Measurements from ENCODE around the gene ACVR1C. TPM values are rescaled to one million over a fixed set of nuclear protein-coding genes. Genes with fewer than 3 reads are reported as not detected.

Gene ACVR1C
- total RNA-seq, 1 experiment from 2014 or later: 1.2 TPM

GRCh38 chr2:157592374-157592773 lies 36.3 kb downstream of the ACVR1C start:
- H3K4me3 Mint-ChIP-seq: no peak overlapping the region
- H3K4me1 Mint-ChIP-seq: peaks cover 4% of the 10 kb centered on the region
- TF ChIP-seq FOXJ3 (CRISPR knock-in tag; IDR thresholded peaks at IDR 0.05; ENCODE audit: borderline replicate concordance) (no peak), ZNF532 (CRISPR knock-in tag; IDR thresholded peaks at IDR 0.05; ENCODE audit: borderline replicate concordance) (no peak), PREB (CRISPR knock-in tag; IDR thresholded peaks at IDR 0.05; ENCODE audit: borderline replicate concordance) (no peak), ZNF263 (CRISPR knock-in tag; IDR thresholded peaks at IDR 0.05; ENCODE audit: low read depth) (no peak), NR1H2 (CRISPR knock-in tag; IDR thresholded peaks at IDR 0.05) (no peak), PRRX2 (CRISPR knock-in tag; IDR thresholded peaks at IDR 0.05) (no peak), TEAD4 (CRISPR knock-in tag; IDR thresholded peaks at IDR 0.05) (no peak), CTCF (IDR thresholded peaks at IDR 0.05) (no peak), ERG (CRISPR knock-in tag; IDR thresholded peaks at IDR 0.05) (no peak), ZNF396 (CRISPR knock-in tag; IDR thresholded peaks at IDR 0.05; ENCODE audit: borderline replicate concordance) (no peak), FOXP4 (CRISPR knock-in tag; IDR thresholded peaks at IDR 0.05) (no peak), AR (CRISPR knock-in tag; IDR thresholded peaks at IDR 0.05) (no peak), USF1 (CRISPR knock-in tag; IDR thresholded peaks at IDR 0.05) (no peak), NFATC4 (CRISPR knock-in tag; IDR thresholded peaks at IDR 0.05) (no peak), HMGA2 (CRISPR knock-in tag; IDR thresholded peaks at IDR 0.05) (no peak), GABPB1 (CRISPR knock-in tag; IDR thresholded peaks at IDR 0.05) (no peak), ZNF219 (CRISPR knock-in tag; IDR thresholded peaks at IDR 0.05; ENCODE audit: borderline replicate concordance) (no peak), SOX15 (CRISPR knock-in tag; IDR thresholded peaks at IDR 0.05) (no peak), JAZF1 (CRISPR knock-in tag; IDR thresholded peaks at IDR 0.05) (no peak)
- no peak overlapping the region for H3K27ac Mint-ChIP-seq
- POLR2A ChIA-PET: no interaction called here
- no peaks in the 10 kb centered on the region for H3K36me3 Mint-ChIP-seq
- peaks cover 17% of the 10 kb centered on the region for H3K27me3 Mint-ChIP-seq (ENCODE audit: low read depth)
- DNase-seq (ENCODE audit: low spot score): no peak
- no peak for ATAC-seq
- CTCF ChIA-PET: no interaction called here
- H3K9me3 Mint-ChIP-seq: no peaks in the 10 kb centered on the region
